Measurements from ENCODE around the gene BRSK2.

Gene BRSK2

DNA sequence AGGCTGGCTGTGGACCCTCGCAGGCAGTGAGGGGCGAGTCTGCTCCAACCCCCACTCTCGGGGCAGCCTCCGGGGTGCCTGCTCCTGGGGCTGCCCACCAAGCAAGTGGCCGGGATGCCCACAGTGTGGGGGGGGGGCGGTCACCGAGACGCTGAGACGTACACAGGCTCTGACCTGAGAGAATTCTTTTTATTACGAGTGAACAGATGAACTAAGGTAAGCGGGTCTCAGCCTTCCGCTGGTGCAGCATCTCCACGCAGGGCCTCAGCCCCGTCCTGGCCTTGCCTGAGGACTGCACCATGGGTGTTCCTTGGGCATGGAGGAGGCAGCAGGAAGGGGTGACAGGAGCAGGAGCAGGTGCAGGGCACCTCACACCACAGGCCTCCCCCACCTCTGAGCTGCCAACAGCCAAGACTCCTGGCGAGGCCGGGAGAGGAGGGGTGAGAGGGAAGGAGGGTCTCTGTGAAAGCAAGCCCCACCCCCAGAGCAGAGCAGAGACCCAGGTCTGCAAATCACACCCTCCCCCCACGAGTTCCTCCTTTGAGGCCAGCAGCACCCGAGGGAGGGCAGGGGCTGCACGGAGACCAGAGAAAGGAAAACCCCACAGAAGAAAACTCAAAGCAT, 79.7 kb downstream of the BRSK2 start:
- DNase-seq (ENCODE audit: low spot score) = no peak

GRCh38 chr11:1469911-1470680, 80.4 kb downstream of the BRSK2 start:
- DNase-seq (ENCODE audit: low spot score) = no peak

GRCh38 chr11:1470681-1471611, 81.2 kb downstream of the BRSK2 start:
- no peak for DNase-seq (ENCODE audit: low spot score)

DNA sequence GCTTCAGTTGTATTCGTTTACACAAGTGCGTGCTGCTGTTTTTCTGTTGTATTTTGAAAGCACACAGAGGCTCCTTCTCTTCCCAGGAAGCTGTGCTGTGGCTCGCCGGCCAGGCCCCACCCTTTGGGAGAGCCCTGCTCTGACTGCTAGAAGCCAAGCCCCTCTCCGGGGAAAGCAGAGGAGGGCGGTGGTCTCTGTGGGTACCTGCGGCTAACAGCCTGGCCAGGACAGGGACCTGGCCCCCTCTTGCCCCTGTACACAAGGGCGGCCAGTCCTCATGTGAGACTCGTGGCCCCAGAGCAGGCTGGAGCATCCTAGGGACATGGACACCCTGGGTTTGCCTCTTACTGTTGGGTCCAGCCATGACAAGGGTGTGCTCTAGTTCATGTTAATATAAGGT, 82.0 kb downstream of the BRSK2 start:
- DNase-seq (ENCODE audit: low spot score) = no peak

DNA sequence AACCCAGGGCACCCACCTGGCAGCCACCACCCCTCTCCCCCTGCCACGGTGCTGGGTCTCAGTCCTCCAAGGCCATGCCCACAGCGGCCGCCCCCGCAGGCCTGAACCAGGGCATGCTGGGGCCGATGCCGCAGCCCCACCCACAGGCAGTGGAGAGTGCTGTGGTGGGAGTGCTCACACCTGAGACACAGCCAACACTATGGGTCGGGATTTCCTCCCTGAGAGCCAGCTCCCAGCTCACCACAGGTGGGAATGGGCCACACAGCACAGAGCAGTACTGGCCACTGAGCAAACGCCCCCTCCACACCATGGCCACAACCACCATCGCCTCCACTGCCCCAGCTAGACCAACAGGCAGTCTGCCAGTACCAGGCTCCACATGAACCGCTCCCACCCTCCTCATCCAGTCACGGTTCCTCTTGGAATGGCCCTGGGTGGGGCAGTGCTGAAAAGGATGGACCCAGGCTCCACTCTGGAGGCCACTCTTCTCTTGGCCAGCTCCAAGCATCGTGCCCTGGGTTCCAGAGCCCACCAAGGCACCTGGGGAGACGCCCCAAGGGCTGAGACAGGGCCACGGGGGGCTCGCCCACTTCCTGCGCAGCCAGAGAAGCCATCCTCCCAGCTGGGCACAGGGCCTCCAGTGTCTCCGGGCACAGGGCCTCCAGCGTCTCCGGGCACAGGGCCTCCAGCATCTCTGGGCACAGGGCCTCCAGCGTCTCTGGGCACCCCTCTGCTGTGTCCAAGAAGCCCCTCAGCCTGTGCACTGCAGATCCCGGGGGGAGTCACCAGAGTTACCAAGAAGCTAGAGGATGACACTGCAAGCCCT, 82.7 kb downstream of the BRSK2 start:
- no peak for DNase-seq (ENCODE audit: low spot score)

- DNase-seq (ENCODE audit: low spot score) = no peak
Observed at GRCh38 chr11:1473011-1473628, 83.4 kb downstream of the BRSK2 start.

DNA sequence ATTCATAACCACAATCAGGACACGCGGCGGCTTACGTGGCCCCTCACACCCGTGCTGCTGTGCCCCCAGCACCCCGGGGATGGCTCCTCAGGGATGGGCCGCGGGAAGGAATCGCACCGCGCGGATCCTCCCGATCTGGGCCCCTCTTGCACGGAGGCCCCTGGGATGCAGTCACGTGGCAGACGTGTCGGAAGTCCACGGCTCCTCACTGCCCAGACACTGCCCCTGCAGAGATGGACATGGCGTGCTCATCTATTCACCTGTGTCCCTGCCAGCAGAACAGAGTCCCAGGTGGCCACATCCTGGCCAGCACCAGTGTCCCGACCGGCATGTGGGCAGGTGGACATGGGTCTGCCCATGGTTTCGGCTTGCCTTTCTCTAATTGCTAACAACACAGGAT, 84.1 kb downstream of the BRSK2 start:
- DNase-seq (ENCODE audit: low spot score) = no peak

- DNase-seq (ENCODE audit: low spot score) = no peak
Observed at GRCh38 chr11:1475841-1476240, 86.1 kb downstream of the BRSK2 start.

DNA sequence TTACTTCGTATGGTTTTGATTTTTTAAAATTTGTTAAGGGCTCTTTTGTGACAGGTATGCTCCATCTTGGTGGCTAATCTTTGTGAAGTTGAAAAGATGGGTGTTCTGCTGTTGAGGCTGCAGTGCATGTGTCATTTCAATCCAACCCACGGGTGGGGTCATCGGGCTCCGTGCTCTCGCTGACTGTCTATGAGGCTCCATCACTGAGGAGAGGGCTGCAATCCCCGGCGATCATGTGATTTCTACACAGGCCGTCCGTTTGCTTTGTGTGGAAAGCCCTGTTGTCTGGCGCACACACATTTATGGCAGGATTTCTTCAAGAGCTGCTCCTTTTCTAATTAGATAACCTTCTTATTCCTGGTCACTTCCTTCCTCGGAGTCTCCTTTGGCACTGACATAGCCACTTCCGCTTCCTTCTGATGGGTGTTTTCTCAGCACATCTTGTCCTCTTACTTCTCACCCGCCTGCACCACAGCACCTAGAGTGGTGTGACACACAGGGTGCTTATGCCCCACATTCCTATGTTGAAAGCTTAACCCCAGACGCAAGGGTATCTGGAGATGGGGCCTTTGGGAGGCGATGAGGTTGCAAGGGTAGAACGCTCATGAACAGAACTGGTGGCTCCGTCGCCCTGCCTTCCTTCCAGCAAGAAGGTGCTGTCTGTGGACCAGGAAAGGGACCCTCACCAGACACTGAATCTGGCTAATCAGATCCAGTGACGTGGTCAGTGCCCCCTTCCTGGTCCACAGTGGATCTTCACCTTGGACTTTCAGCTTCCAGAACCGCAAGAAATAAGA, 87.4 kb downstream of the BRSK2 start:
- no peak for DNase-seq (ENCODE audit: low spot score)

GRCh38 chr11:1478011-1478410, 88.3 kb downstream of the BRSK2 start:
- no peak for DNase-seq (ENCODE audit: low spot score)

DNA sequence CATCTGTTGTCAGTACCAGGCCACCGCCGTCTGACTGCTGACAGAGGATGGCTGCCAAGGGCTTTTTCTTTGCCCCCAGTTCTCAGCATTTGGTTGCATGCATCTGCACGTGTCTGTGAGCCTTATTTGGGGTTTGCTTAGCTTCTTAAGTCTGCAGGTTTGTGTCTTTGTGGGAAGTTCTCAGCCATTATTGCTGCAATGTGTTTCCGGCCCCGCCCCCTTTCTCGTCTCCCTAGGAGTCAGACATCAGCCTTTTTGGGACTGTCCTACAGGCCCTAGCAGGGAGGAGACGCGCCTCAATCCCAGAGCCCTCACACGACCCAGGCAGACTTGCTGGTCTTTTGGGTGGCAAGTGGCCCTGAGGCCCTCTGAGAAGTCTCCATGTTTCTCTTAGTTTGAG, 88.8 kb downstream of the BRSK2 start:
- no peak for DNase-seq (ENCODE audit: low spot score)

DNA sequence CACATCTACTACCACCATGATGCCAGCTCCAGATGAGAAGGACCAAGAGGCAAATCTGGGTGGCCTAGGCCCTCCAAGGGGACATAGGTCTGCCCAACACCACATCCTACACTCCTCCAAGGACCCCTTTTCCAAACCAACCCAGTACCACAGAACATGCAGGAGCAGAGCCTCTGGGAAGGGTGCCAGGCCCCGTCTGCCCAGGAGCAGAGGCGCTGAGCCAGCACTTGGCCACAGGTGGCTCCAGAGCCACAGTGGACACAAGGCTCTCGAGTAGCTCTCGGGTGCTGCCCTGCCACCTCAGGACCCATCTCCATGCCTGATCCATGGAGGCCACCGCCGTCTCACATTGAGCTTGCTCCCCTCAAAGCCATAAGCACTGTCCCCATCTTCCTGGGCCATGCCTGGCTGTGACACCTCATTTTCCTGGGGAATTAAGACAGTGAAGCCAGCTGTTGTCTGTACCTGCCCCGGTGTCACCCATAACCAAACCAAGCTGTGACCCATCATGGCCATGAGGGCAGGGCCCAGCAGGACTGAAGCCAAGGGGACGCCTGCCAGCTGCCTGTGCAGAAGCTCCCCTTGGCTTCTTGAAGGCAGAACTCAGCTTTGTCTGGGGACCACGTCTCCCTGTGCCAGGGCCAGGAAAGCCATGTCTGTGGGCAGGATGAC, 89.4 kb downstream of the BRSK2 start:
- DNase-seq (ENCODE audit: low spot score) = no peak

DNA sequence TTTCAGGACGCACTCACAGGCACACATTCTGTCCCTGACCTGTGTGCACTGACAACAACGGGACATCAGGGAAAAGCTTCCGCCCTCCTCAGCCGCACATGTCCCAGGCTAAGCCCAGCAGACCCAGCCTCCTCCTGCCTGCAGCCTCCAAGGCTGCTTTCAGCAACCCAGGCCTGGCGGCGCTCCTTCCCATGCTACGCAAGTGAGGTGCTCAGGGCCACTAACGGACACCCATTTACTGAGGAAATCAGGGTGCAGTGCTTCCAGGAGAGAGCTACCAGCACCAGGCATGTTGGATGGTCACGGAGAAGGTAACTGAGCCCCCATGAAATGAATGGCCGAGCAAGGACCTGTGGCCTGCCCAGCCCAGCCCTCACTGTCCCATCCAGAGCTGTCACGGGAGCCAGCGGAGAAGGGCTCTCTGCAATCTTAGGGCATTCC, 90.0 kb downstream of the BRSK2 start:
- DNase-seq (ENCODE audit: low spot score) = no peak

DNA sequence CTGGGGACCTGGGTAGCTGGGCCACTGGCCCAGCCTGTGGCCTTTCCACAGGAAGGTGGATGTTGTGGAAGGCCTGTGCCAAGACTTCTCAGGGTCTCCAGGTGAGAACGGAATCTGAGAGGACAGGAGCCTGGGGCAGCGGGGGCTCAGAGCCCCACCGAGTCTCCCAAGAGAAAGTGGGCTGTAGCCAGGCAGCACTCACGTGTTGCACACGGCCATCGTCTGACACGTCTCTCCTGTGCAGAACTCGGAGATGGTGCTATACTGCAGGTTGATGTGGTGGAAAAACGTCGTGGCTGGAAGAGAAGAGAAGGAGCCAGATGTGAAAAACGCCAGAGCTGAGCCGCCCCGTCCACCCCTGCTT, 90.4 kb downstream of the BRSK2 start:
- no peak for DNase-seq (ENCODE audit: low spot score)

GRCh38 chr11:1480555-1481482, 91.1 kb downstream of the BRSK2 start:
- no peak for DNase-seq (ENCODE audit: low spot score)

- no peak for DNase-seq (ENCODE audit: low spot score)
Observed at GRCh38 chr11:1481483-1481825, 91.7 kb downstream of the BRSK2 start.

GRCh38 chr11:1481861-1482441, 92.2 kb downstream of the BRSK2 start:
- DNase-seq (ENCODE audit: low spot score) = no peak

DNA sequence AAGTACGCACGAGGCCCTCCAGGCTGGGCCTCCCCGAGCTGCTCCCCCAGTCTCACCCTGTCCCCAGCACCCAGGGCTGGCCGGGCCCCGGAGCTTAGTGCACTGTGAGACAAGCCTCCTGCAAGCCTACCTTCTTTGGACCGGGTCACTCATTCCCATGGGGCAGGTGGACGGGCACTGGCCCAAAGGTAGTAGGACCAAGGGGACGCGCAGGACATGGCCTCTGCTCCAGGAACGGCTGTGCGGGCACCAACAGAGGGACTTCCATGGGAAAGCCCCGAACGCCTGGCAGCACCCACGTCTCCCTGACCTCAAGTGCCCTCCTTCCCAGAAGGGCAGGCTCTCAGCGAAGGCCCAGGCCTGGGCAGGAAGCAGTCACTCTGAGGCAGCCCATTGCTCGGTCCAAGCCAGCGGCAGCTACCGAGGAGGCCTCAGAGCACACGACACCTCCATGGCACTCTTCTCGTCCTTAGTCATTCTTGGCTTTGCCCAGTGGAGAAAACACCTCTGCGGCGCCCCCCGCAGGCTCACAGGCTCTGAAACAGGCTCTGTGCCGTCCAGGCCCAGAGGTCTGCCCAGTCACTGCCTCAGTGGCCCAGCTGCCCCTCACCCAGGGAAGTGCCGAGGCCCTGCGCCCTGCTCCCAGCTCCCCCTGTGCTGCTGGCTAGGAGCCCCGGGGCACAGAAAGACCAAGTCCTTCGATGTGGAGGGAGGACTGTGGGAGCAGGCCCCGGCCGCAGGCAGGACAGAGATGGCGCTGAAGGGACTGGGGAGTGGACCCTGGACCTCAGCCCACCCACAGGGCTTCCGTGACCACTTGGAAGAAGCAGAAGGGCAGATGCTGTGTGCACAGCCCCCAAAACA, 93.1 kb downstream of the BRSK2 start:
- no peak for DNase-seq (ENCODE audit: low spot score)

All from globus pallidus (tissue), 1 donor.